HG03039 (cell line): ENCODE data around the gene UNKL.

Experiments used
- ATAC-seq: cut with Tn5 transposase; IDR thresholded peaks from one replicate; pipeline ENCODE4 v1.9.1; 2021; ENCODE audit warnings: mild to moderate bottlenecking, moderate library complexity; ENCODE audit not compliant: unreplicated experiment

The UNKL gene

DNA sequence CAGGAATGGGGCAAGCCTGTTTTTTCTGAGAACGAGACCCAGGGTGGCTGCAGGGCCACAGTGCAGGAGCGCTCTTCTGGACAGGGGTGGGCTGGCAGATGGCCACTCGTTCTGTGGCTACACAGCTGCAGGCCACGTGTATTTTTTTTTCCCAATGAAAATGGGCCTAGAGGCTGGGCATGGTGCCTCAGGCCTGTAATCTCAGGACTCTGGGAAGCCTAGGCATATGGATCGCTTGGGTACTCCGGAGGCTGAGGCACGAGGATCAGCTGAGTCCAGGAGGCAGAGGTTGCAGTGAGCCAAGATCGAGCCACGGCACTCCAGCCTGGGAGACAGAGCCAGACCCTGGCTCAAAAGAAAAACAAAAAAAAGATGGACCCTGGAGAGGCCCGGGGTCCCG, 6.8 kb downstream of the UNKL start:
- peak; percentile 12 for ATAC-seq

DNA sequence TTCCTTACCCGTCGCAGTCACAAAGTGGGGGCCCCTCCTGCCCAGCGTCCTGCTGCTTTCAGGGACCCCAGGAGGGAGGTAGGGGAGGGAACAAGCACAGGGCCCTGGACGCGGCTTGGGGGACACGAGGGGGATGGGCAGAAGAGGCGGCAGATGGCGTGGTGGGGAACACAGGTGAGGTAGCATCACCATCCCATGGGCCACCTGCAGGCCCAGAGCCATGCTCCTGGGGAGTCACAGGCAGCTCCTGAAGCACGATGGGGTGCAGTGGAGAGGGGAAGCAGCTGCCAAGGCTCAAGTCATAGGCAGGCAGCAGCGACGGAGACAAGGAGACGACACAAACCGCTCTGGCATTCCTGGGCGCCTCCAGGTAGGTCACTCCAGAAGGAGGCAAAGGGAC, 10.8 kb downstream of the UNKL start:
- ATAC-seq, result no peak

DNA sequence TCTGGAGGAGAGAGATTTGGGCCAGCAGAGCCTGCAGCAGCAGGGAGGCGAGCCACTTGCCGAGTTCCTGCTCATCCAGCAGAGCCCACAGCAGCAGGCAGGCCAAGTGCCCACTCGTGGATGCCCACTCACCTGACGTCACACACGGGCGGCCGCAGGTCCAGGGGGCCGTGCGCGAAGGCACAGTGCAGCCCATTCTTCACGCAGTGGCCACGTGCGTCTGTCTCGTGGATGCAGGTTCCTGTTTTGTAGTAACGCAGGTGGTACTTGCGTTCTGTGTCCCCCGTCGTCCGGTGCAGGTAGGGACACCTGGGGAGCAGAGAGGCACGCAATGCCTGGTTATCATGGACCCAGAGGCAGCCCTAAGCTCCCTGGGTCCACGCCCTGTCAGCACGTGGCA, 11.5 kb downstream of the UNKL start:
- no peak for ATAC-seq

DNA sequence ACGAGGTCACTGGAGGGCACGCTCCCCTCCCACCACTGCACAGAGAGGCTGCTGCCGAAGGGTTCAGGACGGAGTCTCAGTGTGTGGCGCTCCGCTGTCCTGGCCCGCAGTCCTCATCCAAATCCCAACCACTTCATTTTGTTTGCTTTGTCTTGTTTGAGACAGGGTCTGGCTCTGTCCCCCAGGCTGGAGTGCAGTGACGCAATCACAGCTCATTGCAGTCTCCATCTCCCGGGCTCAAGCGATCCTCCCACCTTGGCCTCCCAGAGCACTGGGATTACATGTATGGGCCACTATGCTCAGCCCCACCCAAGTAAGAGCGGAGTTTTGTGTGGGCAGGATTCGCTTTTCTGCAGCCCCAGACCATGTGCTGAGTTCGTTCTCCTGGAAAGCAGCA, 12.7 kb downstream of the UNKL start:
- no peak for ATAC-seq

DNA sequence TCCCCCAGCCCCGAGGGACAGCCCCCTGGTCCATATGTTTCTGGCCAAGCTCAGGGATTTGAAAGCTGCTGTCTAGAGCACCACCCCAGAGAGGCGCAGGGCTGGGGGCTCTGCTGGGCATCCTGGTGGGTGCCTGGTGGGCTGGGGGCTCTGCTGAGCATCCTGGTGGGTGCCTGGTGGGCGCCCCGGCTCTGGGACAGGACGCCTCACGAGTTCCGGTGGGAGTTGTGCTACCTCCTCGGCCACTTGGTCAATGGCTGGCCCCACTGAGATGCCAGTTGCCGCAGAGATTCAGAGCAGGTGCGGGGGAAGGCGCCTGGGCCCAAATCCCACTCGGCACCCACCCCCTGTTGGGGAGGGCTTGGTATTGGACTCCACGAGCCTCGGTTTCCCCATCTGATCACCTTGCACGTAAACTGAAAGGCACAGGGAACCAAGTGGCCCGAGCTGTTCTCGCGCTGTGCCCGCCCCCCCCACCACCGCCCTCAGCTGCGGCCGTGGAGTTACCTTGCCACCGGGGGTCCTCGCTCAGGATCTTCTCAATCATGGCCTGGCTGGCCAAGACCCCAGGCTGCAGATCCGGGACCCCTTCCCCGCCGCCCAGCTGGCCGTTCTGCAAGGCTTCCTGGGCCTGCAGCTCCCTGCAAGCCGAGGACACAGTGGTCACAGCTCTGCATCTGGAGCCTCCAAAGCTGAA, 13.3 kb downstream of the UNKL start:
- ATAC-seq, result no peak

DNA sequence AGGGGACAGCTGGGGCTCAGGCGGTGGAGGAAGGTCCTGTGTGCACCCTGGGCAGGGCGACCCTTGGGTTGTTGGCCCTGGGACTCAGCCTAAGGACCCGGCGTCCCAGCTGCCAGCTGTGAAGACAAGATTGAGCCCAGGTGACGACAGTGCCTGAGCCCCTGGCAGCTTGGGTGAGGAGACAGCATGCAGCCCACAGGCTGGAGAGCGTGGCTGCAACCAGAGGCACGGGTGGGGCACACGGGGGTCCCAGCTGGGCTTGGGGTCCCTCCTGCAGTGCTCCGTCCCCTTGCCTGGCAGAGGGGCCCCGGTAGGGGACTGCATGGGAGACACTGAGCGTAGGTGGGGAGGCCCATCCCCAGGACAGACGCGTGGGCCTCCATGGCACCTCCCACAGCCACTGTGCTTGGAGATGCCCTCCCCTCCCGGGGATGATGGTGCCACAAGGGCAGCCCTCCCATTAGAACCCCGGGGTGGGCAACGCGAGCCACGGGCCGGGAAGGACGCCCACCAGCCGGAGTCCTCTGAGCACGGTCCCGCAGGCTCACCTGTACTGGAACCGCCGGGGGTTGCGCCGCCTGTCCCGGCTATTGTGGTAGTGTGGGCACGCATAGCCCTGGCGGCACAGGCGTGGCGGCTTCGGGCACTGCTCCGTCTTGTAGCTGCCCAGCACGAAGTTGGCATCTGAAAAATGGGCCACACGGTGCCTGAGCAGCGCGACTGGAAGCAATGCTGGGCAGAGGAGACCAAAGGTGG, 15.5 kb downstream of the UNKL start:
- no peak for ATAC-seq

DNA sequence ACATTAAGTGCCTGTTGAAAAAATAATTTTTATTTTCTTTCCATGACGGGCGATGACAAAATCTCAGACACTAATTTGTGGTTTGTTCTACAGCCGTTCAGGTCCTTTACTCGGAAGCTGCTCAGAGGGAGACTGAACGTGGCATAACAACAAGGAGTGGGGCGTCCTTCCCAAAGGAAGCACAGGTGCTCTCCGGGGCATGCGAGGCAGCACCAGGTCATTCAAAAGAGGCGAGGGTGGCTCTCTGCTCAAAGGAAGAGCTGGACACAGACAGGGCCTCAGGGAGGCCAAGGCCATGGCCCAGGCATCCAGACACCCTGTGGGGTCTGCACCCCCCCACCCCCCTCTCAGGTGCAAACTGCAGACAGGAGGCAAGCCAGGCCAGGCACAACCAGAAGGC, 16.2 kb downstream of the UNKL start:
- no peak for ATAC-seq

DNA sequence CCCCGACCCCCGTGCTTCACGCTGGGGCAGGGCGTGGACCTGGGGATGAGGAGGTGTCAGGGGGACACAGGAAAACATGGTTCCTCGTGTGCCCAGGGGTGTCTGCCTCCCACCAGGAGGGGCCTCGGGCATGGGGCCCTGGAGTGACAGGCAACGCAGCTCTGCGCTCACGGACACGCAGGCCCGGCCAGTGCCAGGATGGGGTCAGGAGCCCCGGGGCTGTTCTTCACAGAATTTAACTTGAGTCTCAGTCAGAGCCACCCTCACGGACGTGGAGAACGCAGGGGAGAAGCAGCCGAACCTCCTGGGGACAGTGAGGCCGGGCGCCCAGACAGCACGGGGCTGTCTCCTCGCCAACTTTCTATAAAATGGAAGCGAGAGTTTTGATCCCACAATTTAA, 16.7 kb downstream of the UNKL start:
- no peak for ATAC-seq

DNA sequence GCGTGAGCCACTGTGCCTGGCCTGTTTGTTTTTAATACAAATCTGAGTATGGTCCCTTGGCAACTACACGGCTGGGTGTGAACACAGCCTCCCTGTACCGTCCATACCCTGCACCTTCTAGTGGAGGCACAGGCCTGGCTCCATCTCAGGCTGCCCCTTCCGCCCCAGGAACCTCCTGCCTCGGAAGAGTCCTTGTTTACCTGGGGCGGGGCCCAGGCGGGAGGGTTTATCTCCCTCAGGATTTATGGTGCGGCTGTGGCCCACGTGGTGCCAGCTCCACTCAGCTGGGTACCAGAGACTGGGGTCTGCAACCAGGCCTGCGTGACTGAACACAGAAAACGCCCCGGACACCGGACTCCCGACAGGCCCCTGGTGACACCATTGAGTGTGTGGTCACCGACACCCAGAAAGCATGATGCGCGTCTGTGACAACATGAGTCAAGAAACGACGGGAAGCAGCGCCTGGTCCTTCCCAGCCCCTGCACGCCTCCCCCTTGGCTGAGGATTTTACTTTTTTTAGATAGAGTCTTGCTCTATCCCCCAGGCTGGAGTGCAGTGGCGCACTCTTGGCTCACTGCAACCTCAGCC, 19.0 kb downstream of the UNKL start:
- no peak for ATAC-seq

DNA sequence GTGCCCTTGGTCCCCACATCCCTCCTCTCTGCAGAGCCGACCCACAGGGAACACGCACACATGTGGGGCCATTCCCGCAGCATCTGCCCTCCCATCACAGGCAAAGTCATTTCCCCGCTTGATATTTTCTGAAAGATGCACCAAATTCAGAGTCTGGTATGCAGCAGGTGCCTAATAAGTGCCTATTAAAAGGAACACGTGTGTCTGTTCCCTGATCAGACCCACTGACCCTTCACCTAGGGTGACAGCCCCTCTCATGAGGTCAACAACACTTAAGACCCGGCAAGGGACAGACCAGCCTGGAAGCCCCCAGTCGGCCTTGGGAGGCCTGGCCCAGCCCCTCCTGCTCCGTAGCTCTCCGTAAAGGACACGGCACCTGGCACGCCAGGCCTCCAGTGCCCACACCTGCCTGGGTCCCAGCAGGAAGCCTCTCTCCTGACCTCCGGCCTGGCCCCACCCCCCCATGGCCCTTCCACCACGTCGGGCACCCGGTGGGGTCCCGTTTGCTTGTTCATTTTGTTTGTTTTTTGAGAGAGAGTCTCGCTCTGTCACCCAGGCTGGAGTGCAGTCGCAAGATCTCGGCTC, 20.0 kb downstream of the UNKL start:
- no peak for ATAC-seq

DNA sequence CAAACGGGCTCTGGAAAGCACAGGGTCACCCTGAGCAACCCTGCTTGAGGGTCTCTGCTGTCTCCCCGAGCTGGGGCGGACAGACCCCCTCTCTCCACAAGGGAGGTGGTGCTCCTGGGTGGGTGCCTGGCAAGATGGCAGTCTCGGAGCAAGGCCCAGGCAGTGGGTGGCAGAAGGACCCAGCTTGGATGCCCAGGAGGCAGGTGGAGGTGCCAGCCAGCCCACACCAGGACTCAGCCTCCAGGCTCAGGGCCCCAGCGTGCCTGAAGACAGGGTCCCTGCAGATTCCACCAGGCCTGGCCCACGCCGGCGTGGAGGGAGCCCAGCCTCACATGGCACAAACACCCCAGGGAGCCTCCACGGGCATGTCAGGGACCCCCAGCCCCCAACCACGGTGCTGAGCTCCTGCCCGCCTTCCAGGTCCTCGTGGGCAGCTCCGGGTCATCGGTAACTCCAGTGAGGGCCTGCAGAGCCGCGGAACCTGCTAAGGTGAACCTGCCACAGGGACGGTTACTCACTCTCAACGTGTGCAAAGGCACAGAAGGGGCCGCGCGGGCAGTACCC, 20.8 kb downstream of the UNKL start:
- no peak for ATAC-seq

DNA sequence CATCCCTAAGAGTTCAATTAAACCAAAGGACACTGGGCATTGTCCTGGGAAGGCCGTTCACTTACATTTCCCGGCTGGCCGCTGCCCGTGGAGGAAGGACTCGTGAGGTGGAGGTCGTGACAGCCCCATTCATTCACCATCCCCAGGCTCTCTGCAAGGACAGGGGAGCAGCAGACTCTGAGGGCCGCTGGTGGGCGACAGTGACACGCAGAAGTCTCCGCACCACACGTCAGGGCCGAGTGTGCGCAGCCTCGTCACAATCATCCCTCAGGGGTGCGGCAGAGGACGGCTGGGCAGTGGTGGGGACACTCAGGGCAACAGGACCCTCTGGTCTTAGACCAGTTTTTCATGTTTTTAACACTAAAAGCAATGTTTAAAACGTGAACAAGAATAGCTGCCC, 21.7 kb downstream of the UNKL start:
- ATAC-seq, result no peak

DNA sequence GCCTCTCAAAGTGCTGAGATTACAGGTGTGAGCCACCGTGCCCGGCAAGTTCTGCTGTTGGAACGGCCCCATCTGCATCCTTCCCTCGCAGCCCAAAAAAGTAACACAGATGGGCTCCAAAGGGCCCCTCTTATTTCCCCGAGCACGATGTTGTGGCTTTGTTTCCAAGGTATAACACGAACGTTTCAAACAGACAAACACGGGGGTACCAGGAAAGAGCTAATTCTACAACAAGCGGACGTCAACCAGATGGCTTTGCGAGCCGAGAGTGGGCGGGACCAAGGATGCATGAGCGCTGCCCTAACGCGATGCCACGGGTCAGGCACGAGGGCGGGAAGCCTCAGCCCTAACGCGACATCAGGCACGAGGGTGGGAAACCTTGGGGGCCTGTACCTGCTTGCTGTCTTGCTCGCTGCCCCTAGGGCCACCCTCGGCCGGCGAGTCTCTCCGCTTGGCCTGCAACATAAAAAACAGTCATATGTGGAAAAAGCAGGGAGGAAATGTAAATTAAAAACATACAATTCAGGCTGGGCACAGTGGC, 24.2 kb downstream of the UNKL start:
- no peak for ATAC-seq

DNA sequence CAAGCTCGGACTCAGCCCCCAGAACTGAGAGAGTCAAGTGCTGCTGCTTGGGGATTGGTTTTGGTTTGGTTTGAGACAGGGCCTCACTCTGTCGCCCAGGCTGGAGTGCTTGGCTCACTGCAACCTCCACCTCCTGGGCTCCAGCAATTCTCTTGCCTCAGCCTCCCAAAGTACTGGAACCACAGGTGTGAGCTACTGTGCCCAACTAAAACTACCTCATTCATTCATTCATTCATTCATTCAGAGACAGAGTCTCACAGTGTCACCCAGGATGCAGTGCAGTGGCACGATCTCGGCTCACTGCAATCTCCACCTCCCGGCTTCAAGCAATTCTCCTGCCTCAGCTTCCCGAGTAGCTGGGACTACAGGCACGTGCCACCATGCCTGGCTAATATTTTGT, 24.7 kb downstream of the UNKL start:
- ATAC-seq, result no peak

DNA sequence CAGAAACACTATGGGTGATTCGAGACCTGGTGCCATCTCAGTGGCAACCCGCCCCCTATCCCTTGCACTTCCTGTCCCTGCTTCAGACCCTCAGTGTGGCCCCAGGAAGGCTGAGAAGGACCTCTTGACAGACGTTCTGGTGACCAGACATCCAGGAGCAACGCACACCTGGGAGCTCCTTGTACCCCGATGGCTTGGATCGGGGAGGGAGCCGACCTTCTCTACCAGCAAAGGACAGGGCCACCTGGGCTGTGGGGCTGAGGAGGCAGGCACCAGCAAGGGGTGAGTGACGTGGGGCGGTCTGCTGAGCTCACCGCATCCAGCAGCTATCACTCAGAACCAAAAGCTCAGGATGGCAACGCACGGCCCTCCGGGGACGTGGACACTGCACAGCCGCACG, 27.2 kb downstream of the UNKL start:
- no peak for ATAC-seq

DNA sequence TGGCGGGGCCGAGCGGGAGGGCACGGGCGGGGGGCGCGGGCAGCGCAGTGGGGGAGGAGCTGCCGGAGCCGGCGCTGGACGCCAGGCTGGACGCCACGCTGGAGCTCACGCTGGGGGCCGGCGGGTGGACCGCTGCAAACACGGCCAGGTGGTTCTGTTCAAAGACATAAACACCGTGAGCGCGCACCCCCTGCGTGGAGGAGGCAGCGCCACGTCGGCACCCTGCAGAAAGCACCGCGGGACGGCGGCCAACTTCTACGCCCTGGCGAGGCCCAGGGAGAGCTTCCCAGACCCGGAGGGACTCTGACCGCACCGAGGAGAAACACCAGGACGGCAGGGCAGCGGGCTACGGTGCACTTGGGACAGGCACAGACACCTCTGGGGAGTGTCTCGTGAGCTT, 29.3 kb downstream of the UNKL start:
- ATAC-seq, result no peak

DNA sequence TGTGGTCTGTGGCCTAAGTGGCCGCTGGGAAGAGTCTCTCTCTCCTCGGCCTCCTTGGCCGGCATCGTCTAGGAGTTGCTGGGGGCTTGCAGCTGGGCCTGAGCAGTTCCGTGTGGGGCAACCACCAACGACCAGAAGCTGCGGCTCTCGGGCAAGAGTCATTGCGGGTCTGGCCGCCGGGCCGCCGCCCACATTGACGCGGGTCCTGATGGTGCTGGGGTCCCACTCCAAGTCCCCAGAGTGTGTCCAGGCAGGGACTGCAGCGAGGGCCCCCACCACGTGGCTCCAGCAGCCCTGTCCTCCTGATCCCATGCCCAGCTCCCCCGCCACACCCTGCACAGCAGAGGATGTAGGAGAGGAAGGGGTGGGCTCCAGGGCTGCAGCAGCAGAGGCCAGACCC, 30.9 kb downstream of the UNKL start:
- ATAC-seq, result no peak

DNA sequence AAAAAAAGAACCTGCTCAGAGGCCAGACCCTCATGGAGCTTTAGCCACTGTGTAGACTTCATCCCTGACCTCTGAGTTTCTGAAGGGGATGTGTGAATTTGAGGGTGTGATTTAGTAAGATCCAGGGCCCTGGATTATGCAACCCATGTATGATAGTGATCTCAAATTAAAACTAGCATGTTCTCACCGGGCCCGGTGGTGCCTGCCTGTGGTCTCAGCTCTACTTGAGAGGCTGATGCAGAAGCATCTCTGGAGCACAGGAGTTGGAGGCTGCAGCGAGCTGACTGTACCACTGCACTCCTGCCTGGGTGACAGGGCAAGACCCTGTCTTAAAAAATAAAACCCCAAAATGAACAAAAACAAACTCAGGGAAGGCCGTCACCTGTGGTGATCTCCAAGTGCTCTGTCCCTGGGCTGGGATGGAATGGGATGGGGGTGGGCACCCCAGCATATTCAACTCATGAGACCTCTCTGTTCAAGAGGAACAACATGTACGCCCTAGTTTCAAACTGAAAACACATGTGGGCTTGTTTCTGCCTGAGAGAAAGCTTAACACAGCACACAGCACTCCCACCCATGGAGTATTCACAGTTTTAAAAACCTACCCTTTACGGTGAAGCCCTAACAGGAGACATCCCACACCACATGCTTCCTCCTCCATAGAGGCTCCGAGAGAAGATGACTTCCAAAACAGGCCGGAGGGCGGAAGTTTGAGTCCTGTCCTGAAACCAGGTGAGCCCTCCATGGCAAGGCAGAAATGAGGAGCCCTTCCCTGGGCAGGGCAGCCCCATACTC, 32.7 kb downstream of the UNKL start:
- ATAC-seq, result no peak

DNA sequence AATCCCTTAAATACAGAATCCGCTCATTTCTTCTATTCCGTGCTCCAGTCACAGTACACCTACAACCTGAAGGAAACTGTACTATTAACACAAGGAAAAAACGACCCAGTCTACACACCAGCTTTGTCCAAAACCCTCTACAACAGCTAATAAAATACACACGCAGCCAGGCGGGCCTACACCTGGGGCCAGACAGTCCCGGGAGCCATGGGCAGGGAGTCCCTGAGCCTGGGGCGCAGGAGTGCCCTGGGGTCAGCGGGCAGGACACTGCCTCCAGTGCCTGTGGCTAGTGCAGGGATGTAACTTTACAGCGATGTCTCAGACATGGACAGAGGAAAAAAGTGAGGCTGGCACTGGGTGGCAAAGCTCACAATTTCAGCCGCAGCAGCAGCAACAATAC, 34.3 kb downstream of the UNKL start:
- no peak for ATAC-seq

DNA sequence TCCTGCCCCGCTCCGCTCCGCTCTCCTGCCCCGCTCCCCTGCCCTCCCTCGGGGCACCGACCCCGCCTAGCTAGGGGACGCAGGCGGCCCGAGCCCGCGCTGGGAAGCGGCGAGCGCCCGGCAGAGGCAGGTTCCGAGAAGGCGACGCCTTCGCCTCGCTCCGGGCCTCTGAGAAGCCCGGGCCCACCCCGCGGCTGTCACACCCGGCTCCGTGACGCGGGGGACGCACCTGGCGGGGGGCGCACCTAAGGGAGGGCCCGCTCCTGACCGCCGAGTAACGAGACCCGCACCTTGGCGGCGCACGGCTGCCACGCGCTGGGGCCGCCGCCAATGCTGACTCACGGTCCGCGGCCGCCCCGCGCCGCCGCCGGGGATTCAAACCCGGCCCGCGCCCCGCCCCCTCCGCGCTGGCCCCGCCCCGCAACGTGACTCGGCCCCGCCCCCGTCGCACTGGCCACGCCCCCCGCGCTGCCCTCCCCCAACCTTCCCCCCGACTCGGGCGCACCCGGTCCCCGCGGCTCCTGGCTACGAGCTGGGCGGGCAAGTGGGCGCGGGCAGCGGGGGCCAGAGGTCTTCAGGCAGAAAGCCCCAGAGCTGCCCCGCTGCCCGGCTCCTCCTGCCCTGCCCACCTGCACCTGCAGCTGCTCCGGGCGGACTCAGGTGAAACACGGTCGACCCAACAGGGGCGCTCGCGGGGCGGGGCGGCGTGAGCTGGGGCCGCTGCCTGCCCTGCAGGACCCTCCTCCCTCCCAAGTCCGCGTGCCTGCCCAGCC, 35.0 kb downstream of the UNKL start:
- no peak for ATAC-seq
